GM19463 (cell line): Measurements from ENCODE around the gene DYNLL2.
"Not testable (repeated sequence)": the region's sequence is repeated elsewhere in the genome, so short reads cannot be mapped to it uniquely, and the experiment has no call there.

ENCODE experiments used
- ATAC-seq: cut with Tn5 transposase; IDR thresholded peaks from one replicate; pipeline ENCODE4 v1.9.1; 2021; ENCODE audit warnings: mild to moderate bottlenecking, moderate library complexity; ENCODE audit not compliant: unreplicated experiment

Gene DYNLL2

GRCh38 chr17:58082870-58083490, at the start of gene DYNLL2:
DYNLL2 (plus strand) TSS chr17:58083419; CDS start chr17:58087091, 3,672 bp downstream.
- ATAC-seq: peak; percentile 76

DNA sequence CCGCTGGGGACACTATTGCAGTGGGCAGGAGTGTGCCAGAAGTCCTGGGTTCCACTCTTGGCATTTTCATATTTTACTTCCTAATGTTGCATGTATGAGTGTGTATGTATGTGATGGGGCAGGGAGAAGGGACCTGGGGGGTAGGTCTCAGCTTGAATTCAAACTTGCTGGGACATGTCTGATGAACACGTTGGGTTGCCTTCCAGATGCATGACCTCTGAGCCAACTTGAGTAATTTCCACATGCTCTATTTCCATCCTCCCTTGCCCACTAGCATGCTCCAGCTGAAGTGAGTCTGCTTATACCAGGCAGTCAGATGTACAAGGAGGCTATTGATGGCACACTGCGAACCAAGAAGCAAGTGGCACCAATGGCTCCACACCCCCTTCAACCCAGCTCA, 43.2 kb upstream of the DYNLL2 start:
- no peak for ATAC-seq

DNA sequence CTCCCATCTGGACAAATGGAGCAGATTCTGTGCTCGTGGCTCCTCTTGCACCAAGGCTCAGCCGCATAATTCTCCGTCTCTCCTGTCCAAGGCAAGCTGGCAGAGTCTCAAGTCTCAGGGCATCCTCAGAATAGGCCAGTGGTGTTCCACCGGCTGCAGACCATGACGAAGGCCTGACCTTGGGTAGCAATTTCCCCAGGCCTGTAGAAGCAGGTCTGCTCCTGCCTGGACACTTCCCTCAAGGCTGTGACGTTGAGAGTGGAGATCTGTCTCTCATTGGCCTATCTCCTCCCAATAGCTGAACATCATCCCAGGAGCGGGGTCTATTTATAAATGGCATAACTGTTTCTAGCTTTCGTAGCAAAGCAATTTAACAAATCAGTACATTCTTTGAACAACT, 42.8 kb upstream of the DYNLL2 start:
- no peak for ATAC-seq

DNA sequence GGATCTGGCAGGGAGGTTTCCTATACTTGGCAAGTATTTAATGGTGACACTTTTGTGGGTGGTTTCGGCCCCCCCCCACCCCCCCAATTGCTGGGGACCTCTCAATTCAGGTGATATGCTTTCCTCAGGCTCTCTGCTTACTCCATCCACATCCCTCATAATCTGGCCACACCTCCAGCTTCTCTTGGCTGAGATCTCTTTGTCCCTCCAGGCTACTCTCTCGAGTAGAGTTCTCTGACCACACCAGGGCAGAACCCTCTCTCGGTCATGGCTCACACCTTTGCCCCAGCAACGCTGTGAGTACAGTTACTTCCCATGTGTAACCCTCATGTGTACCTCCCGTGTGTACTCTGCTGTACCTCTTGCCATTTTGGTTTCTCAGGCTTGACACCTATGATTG, 42.1 kb upstream of the DYNLL2 start:
- no peak for ATAC-seq

DNA sequence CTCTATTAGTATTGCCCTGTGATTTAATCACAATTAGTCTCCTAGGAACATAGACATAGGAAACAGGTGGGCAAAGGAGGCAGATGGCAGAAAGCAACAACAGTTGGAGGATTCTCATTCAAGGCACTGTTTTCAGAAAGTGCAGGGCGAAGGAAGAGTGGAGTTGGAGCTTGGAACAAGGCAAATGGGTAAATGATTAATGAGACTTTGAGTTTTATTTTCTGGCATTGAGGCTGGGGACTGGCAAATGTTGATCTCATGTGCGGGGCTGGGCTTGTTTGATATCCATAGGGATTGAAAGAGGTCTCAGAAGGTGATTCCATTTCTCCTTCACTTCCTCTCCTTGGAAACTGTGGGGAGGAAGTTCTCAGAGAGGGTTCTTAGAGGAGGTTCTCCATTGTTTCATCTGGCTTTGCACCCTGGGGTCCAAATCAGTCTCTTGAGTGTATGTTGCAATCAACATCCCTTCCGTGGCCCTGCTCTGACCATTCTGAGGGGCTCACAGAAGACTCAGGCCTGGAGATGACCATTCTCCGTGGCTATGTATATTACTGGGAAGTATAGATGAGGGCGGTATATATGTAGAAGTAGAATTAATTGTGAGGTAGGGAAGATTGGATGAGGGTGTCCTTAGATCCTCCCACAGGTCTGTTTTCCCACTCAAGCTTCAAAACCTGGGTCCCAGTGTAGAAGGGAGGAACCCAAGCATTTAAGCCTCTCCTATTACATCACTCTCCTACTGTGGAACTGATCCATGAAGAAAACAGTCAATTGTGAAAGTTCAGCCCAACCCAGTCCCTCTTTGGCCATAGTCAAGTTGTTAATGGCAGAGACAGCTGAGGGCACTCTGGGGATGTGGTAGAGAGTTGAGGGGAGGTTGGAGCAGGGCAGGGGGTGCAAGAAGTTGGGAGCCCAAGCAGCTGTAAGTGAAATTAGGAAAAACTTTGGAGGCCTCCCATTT, 39.7 kb upstream of the DYNLL2 start:
- no peak for ATAC-seq

DNA sequence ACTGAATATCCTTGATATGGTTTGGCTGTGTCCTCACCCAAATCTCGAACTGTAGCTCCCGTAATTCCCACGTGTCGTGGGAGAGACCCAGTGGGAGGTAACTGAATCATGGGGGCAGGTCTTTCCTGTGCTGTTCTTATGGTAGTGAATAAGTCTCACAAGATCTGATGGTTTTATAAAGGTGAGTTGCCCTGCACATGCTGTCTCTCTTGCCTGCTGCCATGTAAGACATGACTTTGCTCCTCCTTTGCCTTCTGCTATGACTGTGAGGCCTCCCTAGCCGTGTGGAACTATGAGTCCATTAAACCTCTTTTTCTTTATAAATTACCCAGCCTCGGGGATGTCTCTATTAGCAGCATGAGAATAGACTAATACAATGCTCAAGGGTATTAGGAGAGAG, 39.0 kb upstream of the DYNLL2 start:
- ATAC-seq: not testable (repeated sequence)

DNA sequence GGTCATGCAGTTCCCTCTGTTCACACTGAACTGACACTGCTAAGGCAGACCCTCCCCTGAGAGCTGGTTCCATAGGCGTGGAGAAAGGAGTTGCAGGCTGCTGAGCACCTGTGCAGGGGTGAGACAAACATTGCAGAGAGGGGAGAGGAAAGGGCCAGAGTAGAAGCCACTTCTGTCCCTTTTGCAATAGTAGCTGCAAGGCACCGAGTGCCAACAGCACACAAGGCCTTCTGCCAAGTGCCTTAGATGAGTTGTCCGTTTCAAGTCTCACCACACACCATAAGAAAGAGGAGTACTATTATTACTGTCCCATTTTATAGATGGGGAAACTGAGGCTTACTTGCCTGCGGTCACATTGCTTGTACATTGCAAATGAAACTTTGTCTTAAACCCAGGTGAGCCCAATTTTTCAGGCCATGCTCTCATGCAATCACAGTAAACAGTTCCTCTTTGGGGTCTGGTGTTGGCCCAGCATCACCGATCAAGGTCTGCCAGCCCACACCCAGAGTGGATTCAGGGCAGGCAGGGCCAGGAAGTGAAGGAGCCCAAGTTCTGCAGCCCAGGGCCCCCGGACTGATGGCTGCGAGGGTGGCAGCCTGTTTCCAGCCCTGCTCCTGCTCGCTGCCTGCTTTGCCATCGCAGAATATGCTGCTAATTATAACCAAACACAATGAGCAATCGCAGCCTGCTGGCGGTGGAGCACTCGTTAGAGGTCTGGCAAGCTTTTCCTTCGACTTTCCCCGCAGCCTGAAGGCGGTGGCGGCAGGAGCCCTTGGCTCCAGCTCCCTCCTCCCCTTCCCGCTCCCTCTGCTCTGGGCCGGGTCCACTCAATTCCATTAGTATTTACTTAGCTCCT, 36.8 kb upstream of the DYNLL2 start:
- ATAC-seq: no peak

GRCh38 chr17:58047376-58048150, 35.7 kb upstream of the DYNLL2 start:
- ATAC-seq: no peak

GRCh38 chr17:58049533-58049932, 33.7 kb upstream of the DYNLL2 start:
- no peak for ATAC-seq

DNA sequence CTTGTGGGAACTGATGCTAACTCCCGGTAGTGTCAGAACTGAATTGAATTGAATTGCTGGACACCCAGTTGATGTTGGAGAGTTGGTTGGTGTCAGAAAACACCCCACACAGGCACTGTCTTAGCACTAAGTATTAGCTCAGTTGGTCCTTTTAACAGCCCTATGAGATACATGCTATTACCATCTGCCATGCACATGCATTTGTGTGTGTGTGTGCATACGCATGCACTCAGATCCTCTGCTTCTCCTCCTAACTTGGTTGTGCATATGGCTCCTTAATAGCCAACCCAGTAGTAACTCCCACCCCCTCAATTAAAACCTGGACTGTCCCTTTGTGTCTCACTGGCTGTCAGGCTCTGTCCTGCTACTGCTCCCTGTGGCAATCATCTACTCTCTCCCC, 32.3 kb upstream of the DYNLL2 start:
- ATAC-seq: no peak

GRCh38 chr17:58051468-58051867, 31.8 kb upstream of the DYNLL2 start:
- no peak for ATAC-seq

DNA sequence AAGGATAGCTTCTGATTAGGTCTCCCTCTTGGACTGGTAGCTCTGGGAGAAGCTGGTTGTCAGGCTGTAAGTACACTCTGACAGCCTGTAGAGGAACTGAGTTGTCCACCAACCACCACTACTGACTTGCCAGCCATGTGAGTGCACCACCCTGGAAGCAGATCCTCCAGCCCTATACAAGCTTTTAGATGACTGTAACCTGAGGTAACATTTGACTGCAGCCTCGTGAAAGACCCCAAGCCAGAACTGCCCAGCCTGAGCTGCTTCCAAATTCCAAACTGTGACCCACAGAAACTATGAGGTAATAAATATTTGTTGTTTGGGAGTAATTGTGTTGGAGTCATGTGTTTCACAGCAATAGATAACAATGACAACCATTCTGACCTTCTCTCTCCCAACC, 30.8 kb upstream of the DYNLL2 start:
- no peak for ATAC-seq

- no peak for ATAC-seq
These were observed 30.1 kb upstream of the DYNLL2 start for GRCh38 chr17:58052945-58053715.

GRCh38 chr17:58054641-58055040, 28.6 kb upstream of the DYNLL2 start:
- no peak for ATAC-seq

DNA sequence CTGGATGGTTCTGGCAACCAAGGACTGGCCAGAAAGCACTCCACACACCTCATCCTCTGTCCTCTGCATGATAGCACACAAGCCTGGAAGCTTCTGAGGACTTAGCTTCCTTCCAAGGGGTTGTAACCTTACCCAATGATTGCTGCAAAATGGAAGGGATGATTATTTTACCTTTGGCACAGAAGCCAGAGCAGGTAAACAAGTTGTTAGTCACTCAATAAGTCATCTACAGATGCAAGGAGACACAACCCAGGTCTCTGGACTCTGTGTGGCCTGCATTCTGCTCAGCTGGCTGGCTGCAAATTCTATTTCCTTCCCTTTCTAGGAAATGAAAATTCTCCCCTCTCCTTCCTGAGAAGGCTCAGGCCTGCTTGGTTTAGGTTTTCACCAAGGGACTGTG, 26.7 kb upstream of the DYNLL2 start:
- ATAC-seq: no peak

DNA sequence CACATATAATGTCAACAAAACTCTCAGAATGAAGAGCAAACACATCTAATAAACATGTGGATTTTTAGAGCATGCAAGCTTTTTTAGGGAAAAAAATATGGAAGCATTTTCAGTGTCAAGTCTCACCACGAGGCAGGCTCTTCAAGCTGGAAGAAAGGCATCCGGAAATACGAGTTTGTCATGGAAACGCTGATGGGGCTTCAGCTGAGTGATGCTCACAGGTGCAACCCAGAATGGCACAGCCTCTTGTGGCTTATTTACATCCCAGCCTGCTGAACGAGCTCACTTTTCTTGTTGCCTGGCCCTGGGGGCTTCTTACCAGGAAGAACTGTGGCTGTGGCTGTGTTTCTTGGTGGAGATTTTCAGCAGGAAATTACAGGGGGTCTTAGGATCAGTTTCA, 24.1 kb upstream of the DYNLL2 start:
- ATAC-seq: no peak

DNA sequence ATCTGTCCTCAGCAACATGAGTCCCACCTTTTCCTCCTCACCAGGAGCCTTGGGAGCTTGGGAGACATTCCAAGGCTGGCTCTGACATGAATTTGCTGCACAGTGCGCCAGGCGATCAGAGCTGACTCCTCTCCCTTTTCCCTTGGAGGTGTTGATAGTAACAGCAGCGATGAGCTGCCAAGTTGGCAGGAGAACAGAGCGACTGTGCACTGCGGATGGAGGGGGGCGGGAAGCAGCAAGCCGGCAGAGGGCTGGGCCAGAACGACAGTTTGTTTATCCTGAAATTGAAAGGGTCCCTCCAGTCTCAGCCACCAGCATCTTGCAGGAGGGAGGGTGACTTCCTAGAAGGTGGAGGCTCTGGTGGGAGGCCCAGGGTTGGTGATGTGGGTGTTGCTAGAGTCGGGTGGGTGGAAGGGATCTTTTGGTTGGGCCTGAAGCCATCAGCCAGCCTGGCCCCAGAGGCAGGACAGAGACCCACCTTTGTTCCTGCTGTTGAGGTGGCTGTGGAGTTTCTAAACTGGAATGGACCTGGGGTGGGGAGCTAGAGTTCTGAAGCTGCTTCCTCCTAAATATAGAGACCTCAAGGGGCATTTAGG, 22.5 kb upstream of the DYNLL2 start:
- no peak for ATAC-seq

DNA sequence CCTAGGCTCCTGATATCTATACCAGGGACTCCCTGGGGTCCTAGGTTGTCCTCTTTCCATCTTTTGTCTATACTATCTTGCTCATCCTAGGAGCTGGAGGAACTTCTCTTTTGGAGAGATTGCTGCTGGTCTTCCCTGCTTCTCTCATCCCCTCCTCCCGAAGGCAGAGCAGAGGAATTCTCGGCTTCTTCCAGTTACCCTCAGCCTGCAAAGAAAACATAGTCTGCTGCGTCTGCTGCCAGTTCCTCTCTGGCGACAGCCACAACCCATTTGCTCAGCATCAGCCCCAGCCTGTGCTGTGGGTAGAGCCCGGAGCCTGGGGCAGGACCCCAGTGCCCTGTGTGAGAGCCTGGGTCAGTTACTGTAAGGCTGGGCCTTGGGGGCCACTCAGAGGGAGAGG, 21.5 kb upstream of the DYNLL2 start:
- no peak for ATAC-seq

DNA sequence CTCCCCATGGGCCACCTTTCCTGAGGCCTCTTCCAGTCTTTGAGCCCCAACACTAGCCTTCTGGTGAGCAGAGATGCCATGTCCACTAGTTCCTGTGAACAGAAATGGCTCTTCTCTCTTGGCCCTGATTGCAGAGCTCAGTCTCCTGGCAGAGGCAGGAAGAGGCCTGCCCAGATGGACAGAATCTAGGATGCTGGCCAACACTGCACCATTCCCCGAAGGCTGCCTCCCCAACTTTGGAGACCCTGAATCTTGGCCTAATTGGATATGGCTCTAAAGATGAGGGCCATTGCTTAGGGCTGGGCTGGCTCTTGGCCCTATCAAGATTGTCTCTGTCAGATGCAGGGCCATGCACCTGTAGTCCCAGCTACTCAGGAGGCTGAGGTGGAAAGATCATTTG, 18.0 kb upstream of the DYNLL2 start:
- ATAC-seq: no peak
